ENCODE data around the gene SUMO3.

Gene SUMO3

DNA sequence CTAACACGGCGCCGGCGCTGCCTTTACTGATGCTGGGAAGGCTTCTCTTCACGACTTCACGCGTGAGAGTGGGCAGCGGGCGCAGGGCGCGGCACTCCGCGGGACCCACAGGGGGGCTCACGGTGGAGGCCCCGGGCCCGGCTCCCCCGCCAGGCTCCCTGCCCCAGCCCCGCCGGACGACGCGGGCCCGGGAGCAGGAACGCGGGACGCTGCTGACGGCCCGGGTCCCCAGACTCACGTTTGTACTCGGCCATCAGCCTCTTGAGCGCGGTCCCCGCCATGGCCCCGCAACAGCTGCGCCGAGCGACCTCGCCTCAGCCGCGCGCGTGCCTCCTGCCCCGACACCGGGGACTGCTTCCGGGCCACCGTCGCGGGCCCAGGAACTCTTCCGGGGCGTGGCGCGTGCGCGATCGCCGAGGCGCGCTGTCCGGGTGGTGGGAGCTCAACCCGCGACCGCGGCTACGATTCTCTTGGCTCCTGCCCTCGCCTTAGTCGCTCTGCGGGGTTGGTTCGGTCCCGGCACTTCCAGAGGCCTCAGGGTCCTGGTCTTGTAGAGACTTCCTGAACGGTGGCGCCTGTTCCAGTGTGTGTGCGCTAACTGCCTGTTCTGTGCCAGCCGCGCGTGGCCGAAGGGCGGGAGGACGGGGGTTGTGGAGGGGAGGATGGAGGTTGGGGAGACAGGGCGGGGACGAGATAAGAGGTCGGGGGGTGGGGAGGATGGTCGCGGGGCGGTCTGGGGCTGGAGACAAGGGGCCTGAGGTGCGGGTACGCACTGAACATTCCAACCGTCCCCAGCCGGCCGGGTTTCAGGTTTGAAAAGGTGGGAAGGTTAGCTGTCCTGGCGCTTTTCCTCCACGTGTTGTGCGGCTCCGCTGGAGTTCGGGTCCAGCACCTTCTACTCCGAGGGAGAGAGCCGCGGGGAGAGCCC is 16.1 kb downstream of the SUMO3 start, which contains the start of gene UBE2G2:
Gene UBE2G2 (minus strand): TSS at position 353 of the 928 bp plus-strand sequence. CDS start 72 bp downstream, at position 281.
- no peak for DNase-seq (ENCODE audit: low read depth)

DNA sequence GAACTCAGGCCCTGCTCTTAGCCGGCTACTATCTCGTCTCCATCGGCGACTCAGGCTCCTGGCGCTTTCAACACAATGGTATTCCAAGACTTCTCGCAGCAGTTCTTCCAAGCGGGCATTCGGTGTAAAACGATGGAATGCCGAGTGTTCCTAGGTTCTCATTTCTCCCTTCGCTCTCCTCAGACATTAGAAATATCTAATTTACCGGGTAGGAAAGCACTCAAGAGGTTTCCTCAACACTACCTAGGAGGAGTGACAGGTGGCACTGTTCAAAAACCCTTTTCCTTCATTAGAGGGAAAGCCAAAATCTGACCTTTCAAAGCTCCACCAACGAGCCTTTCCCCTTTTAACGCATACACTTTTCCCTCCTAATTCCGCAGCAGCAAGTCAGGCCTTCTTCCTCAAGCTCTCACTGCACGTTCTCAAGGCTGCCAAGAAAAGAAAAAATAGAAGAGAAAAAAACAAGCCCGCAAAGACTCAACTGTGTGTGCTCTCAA is 16.8 kb downstream of the SUMO3 start:
- no peak for DNase-seq (ENCODE audit: low read depth)

DNA sequence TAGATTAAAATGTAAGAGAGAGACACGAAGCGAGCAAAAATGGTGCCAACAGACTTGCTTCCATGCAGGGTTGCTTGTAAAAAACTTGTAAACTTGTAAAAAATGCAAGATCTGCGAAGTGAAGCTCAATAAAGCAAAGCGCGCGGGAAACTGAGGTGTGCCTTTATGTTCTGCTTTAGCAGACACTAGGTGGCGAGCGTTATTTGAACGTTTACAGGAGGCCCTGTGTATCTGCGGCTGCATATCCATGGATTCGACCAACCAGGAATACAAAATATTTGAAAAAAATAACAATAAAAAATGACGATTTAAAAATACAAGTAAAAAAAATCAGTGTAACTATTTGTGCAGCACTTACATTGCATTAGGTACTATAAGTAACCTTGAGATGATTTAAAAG is 17.8 kb downstream of the SUMO3 start:
- DNase-seq (ENCODE audit: low read depth): no peak

DNA sequence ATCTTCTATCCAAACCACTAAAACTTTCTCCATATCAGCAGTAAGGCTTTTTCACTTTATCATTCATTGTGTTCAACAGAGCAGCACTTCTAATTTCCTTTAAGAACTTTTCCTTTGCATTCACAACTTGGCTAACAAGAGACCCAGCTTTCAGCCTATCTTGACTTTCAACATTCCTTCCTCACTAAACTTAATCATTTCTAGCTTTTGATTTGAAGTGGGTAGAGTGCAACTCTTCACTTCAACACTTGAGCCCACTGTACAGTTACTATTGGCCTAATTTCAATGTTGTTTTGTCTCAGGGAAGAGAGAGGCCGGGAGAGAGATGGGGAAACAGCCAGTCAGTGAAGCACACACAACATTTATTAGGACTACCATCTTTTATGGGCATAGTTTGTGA is 18.2 kb downstream of the SUMO3 start:
- no peak for DNase-seq (ENCODE audit: low read depth)

DNA sequence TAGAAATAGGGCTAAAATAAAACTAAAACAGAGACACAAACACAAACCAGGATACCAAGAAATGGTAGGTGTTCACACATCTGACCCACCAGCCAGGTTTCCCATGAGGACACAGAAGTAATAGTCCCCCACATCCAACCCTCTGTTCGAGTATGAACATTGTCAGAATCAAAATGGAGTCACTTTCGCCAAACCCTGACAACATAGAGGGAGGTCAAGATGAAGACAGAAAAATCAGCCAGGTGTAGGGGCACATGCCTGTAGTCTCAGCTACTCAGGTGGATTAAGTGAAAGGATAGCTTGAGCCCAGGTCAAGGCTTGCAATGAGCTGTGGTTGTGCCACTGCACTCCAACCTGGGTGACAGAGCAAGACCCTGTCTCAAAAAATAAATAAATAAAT is 20.1 kb downstream of the SUMO3 start:
- no peak for DNase-seq (ENCODE audit: low read depth)

DNA sequence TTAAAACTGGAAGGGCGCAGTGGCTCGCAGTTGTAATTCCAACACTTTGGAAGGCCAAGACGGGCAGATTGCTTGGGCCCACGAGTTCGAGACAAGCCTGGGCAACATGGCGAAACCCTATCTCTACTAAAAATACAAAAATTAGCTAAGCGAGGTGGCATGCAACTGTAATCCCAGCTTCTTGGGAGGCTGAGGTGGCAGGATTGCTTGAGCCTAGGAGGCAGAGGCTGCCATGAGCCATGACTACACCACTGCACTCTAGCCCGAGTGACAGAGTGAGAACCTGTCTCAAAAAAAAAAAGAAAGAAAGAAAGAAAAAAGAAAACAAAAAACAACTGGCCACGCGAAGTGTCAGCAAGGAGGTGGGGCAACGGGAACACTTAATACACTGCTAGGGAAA is 22.5 kb downstream of the SUMO3 start:
- DNase-seq (ENCODE audit: low read depth): no peak

DNA sequence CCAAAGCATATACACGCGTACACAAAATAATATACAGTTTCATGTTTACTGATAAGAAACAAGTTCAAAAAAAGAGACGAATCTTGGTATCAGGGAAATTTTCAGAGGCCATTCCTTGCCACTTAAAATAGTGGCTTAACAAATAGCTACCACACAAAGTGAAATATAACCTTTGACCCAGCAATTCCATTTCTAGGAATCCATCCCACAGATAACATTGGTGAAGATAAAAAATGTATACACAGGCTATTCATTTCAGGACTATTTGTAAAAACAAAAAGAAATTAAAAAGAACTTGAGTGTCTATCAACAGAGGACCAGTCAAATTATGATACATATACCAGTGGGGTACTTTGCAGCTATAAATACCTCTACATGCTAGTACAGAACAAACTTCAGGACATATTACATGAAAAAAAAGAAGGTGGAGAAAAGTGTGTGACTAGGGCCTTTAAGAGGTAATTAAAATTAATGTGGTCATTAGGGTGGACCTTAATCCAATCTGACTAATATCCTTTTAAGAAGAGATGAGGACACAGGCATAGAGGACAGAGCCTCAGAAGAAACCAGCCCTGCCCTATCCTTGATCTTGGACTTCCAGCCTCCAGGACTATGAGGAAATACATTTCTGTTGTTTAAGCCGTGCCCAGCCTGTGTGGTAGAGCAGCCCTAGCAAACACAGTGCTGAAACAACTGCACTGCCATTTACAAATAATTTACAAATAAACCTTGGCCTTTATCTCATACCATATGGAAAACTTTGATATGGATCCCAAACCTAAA is 24.1 kb downstream of the SUMO3 start:
- DNase-seq (ENCODE audit: low read depth): no peak

DNA sequence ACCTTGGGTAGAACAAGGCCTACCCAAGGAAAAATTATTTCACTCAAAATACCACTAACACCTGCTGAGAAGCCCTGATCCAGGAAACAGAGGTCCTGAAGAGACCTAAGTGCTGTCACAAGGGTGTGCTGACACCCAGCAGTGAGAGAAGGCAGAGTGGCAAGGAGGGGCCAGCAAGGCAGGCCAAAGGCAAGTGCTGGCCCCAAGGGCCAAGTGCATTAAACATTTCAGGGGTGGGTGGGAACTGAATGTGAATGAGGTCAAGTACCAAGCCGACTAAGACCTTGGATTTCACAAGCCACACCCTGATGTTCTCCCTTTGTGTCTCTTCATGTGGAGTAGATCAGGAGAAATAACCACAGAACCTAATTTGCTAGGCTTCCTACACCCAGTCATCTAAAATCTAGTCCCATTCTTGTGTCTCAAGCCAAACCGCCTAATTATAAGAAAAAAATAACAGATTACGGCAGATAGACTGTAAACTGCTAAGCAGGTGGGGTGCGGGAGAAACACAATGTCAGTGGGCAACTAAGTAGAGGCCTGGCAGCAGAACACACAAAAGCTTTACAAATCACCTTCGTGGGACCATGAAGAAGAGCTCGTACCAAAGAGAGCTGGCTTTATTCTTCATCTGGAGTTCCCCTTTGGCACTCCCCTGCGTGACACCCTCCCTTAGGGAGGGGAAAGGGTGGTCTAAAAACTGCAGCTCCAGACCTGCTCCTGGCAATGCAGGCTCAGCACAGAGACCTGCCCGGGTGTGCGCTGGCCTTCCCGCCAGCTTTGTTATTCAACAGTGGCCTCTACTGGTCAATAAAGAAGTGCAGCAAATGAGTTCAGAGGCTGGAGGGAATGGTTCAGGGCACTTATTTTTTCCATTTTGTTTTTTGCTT is 24.9 kb downstream of the SUMO3 start:
- DNase-seq (ENCODE audit: low read depth): no peak

DNA sequence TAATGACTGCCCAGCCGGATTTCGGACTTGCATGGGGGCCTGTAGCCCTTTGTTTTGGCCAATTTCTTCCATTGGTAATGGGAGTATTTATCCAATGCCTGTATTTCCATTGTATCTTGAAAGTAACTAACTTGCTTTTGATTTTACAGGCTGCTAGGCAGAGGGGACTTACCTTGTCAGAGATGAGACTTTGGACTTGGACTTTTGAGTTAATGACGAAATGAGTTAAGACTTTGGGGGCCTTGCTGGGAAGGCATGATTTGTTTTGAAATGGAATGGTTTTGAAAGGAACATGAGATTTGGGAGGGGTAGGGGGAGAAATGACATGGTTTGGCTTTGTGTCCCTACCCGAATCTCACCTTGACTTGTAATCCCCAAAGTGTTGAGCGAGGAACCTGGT is 25.9 kb downstream of the SUMO3 start:
- DNase-seq (ENCODE audit: low read depth): no peak

DNA sequence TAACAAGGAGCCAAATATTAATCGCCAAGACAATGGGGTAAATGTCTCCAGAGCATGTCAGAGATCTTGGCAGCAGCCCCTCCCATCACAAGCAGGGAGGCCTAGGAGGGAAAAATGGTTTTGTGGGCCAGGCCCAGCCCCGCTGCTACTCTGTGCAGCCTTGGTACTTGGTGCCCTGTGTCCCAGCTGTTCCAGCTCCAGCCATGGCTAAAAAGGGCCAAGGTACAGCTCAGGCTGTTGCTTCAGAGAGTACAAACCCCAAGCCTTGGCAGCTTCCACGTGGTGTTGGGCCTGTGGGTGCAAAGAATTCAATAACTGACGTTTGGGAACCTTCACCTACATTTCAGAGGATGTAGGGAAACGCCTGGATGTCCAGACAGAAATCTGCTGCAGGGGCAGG is 26.6 kb downstream of the SUMO3 start:
- no peak for DNase-seq (ENCODE audit: low read depth)

DNA sequence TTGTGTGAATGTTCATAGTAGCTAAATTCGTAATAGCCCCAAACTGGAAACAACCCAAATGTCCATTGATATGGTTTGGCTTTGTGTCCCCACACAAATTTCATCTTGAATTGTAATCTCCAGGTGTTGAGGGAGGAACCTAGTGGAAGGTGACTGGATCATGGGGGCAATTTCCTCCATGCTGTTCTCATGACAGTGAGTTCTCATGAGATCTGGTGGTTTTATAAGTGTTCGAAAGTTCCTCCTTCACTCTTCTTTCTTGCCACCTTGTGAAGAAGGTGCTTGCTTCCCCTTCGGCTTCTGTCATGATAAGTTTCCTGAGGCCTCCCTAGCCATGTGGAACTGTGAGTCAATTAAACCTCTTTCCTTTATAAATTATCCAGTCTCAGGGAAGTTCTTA is 27.5 kb downstream of the SUMO3 start:
- no peak for DNase-seq (ENCODE audit: low read depth)

DNA sequence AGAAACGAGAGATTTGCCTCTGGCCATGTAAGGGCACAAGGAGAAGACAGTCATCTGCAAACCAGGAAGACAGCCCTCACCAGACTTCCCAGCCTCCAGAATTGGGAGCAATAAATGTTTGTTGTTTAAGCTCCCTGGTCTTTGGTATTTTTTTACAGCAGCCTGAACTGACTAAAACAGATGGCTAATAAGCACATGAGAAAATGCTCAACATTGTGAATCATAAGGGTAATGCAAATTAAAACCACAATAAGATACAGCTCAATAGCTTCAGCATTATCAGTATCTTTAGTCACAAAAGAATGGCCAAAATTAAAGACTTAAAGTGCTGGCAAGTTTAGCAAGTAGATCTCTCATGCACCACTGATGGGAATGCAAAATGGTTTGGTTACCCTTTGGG is 28.0 kb downstream of the SUMO3 start:
- peak; percentile 67 for DNase-seq (ENCODE audit: low read depth)

DNA sequence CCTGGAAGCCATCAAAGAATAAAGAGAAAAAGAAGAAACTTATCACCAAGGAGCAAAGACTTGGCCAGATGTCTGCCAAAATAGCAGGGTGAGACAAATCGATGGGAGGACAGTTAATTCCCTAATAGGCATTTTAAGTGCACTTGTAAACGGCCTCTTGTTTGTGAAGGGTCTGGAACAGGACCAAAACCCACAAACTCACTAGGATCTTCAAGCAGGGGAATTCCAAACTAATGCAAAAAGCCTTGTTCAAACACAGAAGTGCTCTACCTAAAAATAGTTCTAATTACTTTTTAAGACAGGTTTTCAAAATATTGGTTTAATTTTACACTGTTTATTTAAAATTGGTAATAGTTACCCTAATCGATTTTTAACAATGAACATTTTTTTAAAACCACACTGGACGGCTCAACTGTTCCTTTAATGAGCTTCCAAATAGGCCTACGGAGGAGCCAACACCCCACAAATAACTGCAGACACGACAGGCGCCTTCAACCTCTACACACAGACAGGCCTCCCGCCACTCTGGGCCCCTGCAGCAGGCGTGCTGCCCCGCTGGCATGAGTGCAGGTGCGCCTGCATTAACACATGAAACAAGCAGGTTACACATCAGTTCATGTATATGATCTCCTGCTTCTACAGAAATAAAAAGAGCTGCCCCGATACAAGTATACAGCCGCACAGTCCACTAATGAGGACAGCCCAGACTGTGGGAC is 32.1 kb downstream of the SUMO3 start:
- DNase-seq (ENCODE audit: low read depth): no peak

DNA sequence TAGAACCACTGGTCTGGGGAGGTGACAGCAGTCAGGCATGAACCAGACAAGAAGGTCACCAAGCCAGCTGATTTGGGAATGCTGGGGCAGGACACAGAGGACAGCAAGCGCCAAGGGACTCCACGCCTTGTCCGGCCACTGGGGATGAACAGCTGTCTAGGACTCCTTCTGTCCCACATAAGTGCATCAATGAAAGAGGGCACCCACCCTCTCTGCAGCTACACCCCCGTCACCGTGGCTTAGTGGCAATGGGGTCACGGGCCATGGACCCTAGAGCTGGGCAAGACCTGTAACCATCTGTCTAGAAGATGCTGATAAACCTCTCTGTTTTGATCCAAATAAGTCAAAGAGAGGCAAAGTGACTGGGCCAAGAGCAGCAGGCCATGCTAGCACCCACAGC is 33.1 kb downstream of the SUMO3 start:
- no peak for DNase-seq (ENCODE audit: low read depth)

DNA sequence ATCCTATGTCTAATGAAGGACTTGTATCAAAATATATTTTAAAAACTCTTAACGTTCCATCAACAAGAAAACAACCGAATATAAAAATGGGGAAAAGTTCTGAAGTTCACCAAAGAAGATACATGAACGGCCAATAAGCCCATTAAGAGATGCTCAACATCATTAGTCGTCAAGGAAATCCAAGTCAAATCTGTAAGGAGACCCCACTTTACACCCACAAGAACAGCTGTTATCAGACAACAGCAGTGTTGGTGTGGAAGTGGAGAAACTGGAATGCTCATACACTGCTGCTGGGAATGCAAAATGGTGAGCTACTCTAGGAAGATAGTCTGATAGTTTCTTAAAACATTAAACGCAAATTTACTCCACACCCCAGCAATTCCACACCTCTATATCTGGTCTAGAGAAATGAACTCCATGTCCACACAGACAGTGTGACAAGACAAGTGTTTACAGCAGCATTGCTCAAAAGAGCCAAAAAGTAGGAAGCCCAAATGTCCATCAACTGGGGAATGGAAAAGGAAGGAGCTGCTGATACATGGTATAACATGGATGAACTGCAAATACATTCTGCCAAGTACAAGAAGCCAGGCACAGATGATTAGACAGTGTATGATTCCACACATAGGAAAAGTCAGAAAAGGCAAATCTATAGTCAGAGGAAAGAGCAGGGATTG is 34.7 kb downstream of the SUMO3 start:
- DNase-seq (ENCODE audit: low read depth): no peak

DNA sequence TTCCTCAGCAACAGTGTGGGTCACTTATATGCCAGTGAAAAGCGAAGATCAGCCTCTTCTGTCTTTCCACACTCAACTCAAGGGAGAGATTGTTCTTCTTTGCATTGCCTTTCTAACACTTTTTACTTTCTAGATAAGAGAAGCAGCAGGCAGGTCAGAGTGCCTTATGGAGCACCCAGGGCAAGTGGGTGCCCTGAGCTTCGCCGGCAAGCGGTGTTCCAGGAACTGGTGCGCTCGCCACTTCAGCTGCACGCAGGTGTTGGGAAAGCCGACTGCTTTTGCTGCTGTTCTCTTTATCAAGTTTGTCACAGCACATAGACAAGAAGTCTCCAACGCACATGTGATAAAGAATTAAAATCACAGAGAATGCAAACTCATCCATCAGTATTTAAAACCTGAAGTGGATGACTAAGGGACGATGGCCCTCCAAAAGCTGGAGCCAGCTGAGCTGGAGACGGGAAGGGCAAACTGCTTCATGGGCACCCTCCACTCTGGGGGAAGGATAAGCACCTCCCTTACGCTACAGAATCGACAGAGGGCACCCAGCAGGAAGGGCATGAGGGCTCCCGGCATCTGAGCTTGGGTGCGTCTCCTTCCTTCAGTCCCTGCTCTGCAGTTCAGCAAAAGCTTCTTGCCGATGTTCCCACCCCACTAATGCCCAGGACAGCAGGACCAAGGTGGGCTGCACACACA is 36.9 kb downstream of the SUMO3 start:
- no peak for DNase-seq (ENCODE audit: low read depth)

DNA sequence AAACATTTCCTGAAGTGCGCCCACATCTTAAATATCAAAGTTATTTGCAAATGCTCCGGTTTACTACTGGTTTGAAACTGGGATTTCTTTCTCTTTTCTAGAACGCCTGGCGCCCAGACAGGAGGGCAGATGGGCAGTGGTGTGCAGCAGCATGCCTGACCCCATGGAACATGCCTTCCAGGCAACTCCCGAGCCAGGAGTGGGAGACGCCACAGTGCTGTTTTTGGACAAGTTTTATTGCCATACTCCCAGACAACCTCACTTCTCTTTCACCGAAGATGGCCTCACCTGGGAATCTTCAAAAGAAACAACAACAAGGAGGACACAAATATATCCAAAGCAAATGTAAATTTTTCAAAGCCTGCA is 37.7 kb downstream of the SUMO3 start:
- DNase-seq (ENCODE audit: low read depth): no peak

DNA sequence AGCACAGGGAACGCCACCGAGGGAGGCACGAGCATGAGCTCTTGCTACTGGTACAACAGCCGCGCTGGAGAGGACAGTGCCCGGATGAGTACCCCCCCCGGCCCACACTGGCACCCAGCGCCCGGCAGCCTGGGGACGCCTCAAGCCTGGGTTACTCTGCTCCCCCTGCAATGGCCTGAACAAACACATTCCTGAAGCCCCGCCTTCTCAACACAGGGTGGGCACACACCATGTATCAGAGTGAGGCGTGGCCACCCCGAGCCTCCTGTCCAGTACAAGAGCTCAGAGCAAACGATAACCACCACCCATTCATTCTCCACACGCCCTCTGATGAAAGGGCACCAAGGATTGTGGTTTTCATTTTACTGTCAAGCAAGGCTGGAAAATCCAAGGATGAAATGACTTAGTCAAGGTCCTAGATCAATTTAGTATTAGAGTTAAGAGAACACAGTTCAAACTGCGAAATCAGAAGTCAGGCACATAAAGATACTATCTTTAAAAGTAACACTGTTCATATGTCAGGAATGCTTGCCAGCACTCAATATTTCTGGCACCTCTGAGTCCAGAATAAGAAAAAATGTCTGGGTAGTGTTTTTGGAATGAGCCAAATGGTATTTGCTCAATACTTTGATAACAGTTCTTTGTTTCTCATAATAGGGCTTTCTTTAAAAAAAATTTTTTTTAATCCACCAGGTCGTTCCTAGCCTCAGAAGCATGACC is 38.3 kb downstream of the SUMO3 start:
- DNase-seq (ENCODE audit: low read depth): no peak

DNA sequence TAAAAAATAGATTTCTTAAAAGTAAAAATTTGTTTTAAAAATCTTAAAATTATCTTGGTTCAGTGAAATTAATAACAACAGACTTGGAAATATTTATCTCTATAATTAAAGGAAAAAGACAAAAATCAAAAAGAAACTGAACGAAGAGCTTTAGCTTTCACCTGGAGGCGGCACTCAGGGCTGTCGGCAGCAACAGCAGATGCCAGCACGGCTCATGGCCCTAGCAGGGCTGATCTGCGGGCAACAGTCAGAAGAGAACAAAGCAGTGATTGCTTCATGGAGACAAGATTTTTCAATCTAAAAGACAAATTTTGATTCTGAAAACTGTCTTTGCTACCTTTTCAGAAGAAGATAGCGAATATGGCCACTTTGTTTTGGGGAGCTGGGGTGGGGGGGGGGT is 38.9 kb downstream of the SUMO3 start:
- no peak for DNase-seq (ENCODE audit: low read depth)

DNA sequence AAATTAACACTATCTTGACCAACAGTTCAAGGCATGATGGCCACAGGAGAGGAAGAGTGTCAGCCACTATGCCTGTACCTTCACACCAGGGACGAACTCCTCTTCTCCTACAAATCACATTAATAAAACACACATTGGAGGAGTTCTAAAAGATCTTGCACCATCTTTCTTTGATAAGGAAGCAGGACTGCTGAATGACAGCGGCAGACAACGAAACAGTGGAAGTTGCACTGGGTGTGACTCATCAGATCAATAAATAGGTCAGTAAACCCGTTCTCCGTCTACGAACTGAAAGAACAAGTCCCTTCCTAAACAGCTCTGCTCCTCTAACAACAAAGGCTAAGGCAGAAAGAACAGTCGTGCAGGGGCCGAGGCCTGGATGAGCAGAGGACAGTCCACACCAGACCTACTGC is 39.4 kb downstream of the SUMO3 start:
- no peak for DNase-seq (ENCODE audit: low read depth)

Data from GM04503 (cell line).